Glomerular endothelial cell (primary cell): ENCODE measurements around the gene SYNJ2. TPM values are rescaled to one million over a fixed set of nuclear protein-coding genes. Genes with fewer than 3 reads are reported as not detected.
"Not testable (repeated sequence)": the region's sequence is repeated elsewhere in the genome, so short reads cannot be mapped to it uniquely, and the experiment has no call there.

Experiments
- DNase-seq: peaks from one replicate; pipeline ENCODE4 v3.0.0-alpha.2; 2011; ENCODE audit warnings: low read depth, low spot score; ENCODE audit errors: extremely low read depth
- total RNA-seq: library from RNA; depleted of rRNA; stranded (reverse); fragments of >200 nt; gene quantifications from 2 replicates; pipeline ENCODE4 v1.2.3, GENCODE V29; 2015

Gene SYNJ2, protein sequence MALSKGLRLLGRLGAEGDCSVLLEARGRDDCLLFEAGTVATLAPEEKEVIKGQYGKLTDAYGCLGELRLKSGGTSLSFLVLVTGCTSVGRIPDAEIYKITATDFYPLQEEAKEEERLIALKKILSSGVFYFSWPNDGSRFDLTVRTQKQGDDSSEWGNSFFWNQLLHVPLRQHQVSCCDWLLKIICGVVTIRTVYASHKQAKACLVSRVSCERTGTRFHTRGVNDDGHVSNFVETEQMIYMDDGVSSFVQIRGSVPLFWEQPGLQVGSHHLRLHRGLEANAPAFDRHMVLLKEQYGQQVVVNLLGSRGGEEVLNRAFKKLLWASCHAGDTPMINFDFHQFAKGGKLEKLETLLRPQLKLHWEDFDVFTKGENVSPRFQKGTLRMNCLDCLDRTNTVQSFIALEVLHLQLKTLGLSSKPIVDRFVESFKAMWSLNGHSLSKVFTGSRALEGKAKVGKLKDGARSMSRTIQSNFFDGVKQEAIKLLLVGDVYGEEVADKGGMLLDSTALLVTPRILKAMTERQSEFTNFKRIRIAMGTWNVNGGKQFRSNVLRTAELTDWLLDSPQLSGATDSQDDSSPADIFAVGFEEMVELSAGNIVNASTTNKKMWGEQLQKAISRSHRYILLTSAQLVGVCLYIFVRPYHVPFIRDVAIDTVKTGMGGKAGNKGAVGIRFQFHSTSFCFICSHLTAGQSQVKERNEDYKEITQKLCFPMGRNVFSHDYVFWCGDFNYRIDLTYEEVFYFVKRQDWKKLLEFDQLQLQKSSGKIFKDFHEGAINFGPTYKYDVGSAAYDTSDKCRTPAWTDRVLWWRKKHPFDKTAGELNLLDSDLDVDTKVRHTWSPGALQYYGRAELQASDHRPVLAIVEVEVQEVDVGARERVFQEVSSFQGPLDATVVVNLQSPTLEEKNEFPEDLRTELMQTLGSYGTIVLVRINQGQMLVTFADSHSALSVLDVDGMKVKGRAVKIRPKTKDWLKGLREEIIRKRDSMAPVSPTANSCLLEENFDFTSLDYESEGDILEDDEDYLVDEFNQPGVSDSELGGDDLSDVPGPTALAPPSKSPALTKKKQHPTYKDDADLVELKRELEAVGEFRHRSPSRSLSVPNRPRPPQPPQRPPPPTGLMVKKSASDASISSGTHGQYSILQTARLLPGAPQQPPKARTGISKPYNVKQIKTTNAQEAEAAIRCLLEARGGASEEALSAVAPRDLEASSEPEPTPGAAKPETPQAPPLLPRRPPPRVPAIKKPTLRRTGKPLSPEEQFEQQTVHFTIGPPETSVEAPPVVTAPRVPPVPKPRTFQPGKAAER (N-terminal part only)
- total RNA-seq = 90.2 and 104 TPM in 2 replicates

DNA sequence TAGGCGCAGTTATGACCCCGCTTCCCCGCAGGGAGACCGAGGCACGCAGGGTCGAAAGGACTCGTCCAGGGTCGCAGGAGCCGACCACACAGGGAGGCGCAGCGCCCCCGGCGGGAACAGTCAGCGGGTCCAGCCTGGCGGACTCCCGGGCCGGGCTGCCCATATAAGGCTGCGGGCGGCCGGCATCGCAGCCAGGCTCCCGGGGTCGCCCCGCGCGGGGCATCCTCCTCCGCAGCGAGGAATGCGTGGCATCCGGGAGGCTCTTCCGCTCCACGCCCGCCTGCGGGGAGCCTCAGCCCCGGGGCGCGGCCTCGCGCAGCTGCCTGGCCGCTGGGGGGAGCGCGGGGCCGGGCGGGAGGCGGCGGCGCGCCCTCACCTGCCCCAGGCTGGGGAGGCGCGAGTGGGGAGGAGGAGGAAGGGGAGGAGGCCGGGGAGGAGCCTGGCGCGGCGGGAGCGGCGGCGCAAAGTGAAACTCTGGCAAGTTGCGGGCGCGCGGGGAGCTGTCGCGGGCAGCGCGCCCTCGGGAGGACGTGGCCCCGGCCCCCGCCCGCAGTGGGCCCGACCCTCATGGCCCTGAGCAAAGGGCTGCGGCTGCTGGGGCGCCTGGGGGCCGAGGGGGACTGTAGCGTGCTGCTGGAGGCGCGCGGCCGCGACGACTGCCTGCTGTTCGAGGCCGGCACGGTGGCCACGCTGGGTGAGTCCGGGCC is at the start of gene SYNJ2:
Gene SYNJ2 (plus strand): TSS at position 469 of the 707 bp plus-strand sequence. CDS start 99 bp downstream, at position 568.
- no peak for DNase-seq

GRCh38 chr6:157935786-157936185 is 45.9 kb upstream of the SYNJ2 start:
- DNase-seq = no peak

DNA sequence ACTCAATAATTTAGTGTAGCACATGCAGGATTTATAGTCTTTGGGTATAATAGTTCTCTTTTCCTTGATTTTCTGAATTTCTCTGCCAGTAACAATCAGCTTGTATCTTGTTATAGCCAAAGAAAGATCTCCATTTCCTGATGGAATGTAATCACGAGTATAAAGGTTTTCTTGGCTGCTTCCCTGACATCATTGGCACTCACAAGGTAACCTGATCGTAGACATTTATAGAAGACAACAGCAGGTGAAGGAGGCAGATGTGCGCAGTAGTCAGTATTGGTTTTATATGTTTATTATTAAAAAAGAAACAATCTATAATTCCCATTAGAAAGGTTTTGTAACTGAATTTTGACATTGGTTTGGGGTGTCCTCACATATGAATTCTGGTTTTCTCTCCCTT is 44.3 kb upstream of the SYNJ2 start:
- DNase-seq = no peak

DNA sequence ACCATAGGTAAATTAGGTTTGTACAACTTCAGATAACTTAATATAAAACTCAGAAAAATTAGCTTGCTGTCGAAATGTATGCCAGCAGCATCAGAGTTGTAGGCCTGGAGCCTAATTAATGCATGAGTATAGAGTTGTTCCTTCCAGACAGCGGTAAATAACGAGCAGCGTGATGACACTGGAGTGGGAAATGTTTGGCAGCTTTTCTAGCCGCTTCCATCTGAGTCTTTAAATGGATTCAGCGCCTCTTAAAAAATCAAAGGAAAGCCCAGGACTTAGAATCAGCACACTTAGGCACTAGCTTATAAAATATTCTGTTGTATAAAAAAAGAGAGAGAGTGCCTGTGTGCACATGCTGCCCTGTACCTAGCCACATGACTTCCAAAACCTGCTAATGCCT is 43.7 kb upstream of the SYNJ2 start:
- DNase-seq = no peak

DNA sequence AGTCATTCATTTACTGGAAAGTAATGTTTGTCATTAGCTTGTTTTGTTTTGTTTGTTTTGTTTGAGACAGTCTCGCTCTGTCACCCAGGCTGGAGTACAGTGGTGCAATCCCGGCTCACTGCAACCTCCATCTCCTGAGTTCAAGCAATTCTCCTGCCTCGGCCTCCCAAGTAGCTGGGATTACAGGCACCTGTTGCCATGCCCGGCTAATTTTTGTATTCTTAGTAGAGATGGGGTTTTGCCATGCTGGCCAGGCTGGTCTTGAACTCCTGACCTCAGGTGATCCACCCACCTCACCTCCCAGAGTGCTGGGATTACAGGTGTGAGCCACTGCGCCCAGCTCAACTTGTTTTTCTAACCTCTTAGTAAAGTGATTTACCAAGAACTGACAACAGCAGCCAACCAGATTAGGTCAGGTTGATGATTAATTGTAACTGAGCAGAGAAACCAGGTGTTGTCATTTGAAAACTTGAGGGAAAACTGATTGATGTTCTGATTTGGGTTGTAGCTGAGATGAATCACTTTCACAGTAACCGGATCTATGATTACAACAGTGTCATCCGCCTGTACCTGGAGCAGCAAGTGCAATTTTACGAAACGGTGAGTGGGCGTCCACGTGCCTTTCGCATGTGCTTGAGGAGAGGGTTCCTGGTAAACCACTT is 41.2 kb upstream of the SYNJ2 start:
- not testable (repeated sequence) for DNase-seq

- DNase-seq = no peak
Measured at GRCh38 chr6:157941101-157941863, 40.4 kb upstream of the SYNJ2 start.

- no peak for DNase-seq
Measured at GRCh38 chr6:157942351-157942750, 39.3 kb upstream of the SYNJ2 start.

DNA sequence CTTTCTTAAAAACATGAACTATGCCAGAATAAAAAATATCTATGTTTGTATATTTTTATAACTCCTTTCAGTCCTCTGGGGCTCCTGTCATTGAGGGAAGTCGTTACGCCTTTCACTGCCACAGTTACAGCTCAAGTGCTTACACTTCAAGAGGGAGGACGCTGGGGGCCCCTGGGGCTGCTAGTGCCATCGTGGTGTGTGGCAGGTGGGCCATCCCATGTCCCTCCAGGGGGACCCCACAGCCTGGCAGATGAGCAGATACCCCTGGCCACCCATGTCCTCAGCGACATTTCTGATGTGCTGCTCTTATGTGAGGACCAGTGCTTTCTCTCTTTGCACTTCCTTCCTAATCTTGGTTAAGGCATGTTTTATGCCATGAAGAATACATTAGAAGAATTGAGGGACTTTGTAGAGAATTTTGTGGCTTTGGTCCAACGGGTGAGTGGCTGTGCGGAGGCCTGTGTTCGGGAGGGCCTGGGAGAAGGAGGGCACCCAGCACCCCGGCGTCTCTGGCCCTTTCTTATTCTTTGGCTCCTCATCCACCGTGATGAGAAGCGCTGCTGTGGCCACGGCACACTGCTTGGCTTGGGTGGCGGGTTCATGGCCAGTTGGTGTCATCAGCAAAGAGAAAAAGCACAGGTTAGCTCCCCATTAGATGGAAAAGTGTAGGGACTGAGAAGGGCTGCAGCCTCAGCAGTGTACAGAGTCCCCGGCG is 38.3 kb upstream of the SYNJ2 start:
- DNase-seq = no peak

- DNase-seq = no peak
Measured at GRCh38 chr6:157943964-157944283, 37.7 kb upstream of the SYNJ2 start.

DNA sequence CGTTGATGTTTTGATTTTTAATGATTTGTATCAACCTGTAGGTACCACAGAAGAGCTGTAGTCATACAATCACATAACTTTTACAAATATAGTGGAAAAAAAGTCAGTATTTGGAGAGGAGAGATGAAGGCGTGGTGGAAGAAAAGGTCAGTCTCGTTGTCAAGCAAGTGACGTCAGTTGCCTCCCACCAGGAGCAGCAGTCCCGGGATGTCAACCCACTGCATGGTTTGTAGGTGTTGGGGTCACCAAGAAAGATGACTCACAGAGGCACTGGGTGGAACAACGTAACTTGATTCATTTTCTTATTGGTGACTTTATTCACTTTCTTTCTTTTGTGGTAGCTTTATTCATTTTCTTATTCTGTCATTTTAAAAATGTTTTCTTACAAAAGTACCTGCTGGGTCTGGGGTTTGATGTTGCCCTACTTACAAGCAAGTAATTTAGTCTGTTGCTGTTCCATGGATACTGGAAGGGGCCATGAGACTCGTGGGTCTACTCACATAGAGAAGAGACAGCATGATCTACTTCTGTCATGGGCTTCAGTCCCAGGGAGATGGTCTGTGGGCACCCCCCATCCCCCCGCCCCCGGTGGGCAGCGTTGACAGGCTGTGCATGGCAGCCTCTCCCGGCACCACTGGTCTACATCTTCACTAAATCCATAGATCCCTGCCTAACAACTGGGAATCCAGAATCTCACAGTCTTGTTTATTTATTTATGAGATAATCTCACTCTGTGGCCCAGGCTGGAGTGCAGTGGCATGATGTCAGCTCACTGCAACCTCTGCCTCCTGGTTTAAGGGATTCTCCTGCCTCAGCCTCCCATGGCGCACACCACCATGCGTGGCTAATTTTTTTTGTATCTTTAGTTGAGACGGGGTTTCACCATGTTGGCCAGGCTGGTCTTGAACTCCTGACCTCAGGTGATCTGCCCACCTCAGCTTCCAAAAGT is 36.4 kb upstream of the SYNJ2 start:
- DNase-seq = no peak

- DNase-seq = no peak
Measured at GRCh38 chr6:157946053-157946617, 35.5 kb upstream of the SYNJ2 start.

- DNase-seq = no peak
Measured at GRCh38 chr6:157946865-157947532, 34.7 kb upstream of the SYNJ2 start.

DNA sequence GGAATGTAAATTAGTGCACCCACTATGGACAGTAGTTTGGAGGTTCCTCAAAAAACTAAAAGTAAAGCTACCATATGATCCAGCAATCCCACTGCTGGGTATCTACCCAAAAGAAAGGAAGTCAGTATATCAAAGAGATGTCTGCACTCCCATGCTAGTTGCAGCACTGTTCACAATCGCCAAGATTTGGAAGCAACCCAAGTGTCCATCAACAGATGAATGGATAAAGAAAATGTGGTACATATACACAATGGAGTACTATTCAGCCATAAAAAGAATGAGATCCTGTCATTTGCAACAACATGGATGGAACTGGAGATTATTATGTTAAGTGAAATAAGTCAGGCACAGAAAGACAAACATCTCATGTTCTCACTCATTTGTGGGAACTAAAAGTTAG is 30.8 kb upstream of the SYNJ2 start:
- not testable (repeated sequence) for DNase-seq

DNA sequence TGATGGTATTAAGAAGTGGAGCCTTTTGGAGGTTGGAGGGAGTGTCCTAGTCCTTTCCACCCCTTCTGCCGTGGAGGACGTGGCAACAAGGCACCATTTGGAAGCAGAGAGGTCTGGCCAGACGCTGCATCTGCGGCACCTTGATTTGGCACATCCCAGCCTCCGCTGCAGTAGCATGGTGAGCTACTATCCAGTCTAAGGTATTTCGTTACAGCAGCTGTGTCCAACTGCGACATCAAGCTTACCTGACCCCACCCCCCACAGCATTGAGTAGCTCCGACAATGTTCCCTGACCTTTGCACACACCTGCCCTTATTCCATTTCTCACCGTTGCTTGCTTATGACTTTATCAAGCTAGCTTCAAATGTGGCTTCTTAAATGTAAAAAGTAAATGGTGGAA is 29.8 kb upstream of the SYNJ2 start:
- no peak for DNase-seq

- no peak for DNase-seq
Measured at GRCh38 chr6:157952861-157953351, 28.8 kb upstream of the SYNJ2 start.

DNA sequence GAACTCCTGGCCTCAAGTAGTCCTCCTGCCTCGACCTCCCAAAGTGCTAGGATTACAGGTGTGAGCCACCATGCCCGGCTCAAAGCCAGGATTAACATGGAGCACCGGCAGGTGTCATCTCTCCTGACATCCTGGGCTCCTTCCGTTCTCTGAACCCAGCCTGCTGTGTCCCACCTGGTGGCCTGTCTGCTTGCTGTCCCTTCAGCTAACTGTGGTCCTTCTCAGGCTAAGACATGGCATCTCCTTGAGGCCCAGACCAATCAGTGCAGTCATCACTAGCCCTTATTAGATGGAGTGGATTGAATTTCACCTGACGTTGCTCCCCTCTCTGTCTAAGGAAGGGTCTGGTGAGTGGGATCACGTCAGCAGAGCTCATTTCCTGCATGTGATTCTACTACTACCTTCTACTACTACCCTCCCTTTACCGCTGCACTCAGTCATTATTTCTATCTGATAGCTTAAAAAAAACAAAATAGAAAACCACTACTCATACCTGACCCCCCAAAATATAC is 28.0 kb upstream of the SYNJ2 start:
- DNase-seq = no peak
